ENCODE results near the gene DIP2B.
"Not testable (repeated sequence)": the region's sequence is repeated elsewhere in the genome, so short reads cannot be mapped to it uniquely, and the experiment has no call there.

DIP2B gene, protein sequence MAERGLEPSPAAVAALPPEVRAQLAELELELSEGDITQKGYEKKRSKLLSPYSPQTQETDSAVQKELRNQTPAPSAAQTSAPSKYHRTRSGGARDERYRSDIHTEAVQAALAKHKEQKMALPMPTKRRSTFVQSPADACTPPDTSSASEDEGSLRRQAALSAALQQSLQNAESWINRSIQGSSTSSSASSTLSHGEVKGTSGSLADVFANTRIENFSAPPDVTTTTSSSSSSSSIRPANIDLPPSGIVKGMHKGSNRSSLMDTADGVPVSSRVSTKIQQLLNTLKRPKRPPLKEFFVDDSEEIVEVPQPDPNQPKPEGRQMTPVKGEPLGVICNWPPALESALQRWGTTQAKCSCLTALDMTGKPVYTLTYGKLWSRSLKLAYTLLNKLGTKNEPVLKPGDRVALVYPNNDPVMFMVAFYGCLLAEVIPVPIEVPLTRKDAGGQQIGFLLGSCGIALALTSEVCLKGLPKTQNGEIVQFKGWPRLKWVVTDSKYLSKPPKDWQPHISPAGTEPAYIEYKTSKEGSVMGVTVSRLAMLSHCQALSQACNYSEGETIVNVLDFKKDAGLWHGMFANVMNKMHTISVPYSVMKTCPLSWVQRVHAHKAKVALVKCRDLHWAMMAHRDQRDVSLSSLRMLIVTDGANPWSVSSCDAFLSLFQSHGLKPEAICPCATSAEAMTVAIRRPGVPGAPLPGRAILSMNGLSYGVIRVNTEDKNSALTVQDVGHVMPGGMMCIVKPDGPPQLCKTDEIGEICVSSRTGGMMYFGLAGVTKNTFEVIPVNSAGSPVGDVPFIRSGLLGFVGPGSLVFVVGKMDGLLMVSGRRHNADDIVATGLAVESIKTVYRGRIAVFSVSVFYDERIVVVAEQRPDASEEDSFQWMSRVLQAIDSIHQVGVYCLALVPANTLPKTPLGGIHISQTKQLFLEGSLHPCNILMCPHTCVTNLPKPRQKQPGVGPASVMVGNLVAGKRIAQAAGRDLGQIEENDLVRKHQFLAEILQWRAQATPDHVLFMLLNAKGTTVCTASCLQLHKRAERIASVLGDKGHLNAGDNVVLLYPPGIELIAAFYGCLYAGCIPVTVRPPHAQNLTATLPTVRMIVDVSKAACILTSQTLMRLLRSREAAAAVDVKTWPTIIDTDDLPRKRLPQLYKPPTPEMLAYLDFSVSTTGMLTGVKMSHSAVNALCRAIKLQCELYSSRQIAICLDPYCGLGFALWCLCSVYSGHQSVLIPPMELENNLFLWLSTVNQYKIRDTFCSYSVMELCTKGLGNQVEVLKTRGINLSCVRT (N-terminal part only)

DNA sequence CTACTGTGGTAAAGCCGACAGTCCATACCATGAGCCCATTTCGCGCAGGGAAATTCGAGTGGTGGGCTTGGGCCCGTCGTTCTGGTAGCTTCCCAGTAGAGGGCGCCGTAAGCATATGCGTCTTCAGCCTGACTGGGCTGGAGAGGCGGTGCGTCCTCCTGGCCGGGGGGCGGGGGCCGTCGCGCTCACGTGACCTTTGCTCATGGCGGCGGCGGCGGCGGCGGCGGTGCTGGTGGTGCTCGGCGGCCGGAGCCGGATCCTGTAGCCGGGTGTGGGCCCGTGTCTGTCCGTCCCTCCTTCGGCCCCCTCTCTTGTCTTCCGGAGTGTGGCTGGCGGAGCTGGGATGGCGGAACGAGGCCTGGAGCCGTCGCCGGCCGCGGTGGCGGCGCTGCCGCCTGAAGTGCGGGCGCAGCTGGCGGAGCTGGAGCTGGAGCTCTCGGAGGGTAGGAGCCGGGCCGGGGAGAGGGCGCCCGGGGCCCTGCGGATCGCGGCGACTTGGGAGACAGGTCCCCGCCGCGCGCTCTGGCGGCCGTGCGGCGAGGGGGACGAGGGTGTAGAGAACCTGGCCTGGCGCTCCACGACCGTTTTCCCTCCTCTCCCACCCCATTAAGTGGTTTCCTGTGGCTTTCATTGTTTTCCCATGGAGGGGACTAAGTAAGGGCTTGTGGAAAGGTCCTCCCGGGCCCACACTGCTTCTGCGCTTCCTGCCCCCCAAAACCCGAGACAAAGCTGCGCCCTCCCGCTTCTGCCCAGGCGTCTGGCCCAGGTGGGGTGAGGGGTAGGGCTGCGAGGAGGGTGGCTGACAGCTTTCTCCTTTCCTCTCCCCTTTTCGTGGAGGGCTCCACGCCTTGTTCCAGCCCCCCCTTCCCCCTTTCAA lies at the start of gene DIP2B:
TSS of gene DIP2B (plus strand) at position 188 of the 877 bp plus-strand sequence. CDS start at position 344, 156 bp downstream.
- FAIRE-seq = no peak

DNA sequence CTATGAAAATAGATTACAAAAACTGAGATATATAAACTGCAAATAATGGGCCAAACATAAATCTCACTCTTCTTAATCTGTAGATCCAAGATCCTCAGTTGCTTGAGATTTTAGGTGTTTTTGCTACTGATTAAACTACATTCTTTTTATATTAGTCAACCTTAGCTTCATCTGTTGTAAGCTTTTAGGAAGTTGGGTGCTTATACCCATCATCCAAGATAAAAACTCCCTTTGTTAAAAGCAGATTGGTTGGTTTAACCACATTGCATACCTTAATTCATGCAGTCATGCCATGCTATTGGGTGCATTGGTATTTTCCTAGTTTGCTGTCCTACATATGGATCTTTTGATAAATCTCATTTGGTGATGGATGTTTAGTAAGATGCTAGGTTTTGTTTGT lies 46.2 kb upstream of the DIP2B start:
- no peak for FAIRE-seq

DNA sequence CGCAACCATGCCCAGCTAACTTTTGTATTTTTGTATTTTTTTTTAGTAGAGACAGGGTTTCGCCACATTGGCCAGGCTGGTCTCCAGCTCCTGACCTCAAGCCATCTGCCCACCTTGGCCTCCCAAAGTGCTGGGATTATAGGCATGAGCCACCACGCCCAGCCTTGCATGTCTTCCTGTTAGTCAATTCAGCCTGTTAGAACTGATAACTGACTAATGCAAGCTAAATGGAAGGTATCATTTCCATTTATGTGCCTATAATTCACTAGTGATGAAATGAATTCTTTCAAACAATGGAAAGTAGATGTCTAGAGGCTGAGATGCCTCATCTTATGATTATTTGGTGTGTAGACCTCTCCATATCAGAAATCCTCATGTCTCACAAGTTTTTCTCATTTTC lies 37.3 kb upstream of the DIP2B start:
- no peak for FAIRE-seq

DNA sequence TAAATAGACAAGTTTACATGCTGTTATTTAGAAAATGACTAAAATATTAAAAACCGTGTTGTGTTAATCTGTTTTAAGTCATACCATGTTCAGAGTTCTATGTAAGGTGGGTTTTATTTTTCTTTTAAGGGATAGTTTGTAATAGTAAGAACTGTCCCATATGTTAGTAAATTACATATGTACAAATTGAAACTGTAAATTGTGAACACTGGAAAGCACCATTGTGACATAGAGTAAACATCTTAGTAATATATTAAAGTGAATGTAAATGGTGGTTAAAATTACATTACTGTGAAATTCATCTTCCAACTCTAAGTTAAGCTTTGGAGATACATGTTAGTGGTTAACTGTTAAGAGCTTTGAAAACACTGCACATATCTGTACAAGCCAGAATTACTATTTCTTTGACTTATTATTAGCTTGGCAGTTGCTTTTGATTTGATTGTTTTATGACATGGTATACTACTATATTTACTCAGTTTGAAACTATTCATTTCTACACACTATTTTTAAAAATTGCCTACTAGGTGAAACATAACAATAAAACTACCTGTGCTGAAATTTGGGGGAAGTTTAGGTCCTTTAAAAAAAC lies 27.4 kb upstream of the DIP2B start:
- FAIRE-seq = no peak

DNA sequence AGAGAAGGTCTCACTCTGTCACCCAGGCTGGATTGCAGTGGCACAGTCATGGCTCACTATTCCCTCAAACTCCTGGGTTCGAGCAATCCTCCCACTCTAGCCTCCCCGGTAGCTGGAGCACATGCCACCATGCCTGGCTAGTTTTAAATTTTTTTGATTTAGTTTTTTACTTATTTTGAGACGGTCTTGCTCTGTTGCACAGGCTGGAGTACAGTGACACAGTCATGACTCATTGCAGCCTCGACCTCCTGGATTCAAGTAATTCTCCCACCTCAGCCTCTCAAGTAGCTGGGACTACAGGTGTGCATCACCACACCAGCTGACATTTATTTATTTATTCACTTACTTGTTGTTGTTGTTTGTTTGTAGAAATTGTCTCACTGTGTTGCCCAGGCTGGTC lies 22.2 kb upstream of the DIP2B start:
- FAIRE-seq = no peak

DNA sequence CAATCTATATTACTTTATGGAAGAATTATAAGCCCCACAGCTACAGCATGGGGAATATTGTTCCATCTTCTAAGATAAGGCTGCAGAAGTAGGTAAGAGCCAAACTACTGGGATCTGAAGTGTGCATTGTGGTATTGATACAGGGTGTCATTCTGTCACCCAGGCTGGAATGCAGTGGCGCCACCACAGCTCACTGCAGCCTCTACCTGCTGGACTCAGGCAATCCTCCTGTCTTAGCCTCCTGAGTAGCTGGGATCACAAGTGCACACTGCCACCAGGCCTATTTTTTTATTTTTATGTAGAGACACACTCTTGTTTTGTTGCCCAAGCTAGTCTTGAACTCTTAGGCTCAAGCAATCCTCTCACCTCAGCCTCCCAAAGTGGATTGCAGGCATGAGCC lies 21.3 kb upstream of the DIP2B start:
- no peak for FAIRE-seq

DNA sequence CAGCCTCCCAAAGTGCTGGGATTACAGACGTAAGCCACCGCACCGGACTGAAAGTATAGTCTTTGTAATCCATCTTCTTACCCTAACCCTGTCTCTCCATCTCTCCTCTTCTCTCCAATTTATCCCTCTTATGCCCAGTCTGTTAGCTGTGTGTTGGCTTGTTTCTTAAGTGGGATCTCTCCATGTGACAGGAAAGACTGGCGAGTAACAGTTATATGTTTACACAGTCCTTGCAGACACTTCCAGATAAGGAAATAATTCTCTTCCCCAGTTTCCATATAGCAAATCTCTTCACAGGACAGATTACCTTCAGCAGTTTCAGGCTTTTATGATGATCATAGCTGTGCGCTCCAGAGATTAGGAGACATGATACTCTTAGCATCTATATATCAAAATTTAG lies 16.0 kb upstream of the DIP2B start:
- no peak for FAIRE-seq

DNA sequence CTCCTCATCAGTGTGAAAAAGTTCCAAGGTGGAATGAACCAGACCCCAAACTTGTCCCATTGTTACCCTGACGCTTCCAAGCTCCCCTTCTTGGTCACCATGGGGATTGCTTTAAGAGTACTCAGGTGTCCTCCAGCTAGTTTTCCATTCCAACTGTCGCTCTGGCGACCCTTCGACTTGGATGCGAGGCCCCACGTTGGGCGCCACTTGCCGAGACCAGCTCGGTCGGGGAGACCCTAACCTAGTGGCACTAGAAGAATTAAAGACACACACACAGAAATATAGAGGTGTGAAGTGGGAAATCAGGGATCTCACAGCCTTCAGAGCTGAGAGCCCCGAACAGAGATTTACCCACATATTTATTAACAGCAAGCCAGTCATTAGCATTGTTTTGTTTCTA lies 6.7 kb upstream of the DIP2B start:
- not testable (repeated sequence) for FAIRE-seq

DNA sequence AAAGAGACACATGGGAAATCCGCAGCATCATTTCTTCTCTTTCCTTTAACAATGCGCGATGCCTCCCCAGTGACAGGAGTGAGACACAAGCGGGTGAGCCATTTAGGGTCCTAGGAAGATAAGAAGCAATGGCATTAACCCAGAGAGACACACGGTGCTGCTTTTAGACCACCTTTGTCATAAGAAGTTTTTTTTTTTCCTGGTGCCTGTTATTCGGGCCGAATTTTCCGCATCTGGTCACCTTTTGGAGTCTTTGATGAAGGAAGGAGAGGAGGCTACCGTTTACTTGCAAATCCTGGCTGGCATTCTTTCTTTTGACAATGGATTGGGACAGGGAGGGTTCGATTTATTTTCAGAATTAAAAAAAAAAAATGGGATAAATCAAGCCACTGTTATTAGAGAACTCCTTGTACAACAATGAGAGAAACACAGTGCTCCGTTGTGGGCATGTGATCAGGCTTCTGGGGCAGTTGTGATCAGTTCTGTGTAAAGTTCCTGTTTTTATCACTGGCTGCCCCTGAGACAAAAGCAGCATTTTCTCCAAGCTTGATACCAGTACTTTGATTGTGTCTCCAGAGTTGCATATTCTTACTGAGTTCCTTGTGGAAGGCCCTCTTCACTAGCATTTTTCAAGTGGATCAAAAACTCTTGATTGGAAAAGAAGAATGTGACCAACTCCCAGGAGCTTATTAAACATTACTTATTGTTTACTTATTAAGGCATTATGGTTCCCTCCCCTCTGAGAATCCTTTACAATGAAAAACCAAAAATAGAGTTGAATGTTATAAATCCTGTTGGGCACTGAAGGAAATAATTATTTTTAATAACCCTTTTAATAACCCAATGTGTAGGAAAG lies 1.1 kb downstream of the DIP2B start:
- no peak for FAIRE-seq

DNA sequence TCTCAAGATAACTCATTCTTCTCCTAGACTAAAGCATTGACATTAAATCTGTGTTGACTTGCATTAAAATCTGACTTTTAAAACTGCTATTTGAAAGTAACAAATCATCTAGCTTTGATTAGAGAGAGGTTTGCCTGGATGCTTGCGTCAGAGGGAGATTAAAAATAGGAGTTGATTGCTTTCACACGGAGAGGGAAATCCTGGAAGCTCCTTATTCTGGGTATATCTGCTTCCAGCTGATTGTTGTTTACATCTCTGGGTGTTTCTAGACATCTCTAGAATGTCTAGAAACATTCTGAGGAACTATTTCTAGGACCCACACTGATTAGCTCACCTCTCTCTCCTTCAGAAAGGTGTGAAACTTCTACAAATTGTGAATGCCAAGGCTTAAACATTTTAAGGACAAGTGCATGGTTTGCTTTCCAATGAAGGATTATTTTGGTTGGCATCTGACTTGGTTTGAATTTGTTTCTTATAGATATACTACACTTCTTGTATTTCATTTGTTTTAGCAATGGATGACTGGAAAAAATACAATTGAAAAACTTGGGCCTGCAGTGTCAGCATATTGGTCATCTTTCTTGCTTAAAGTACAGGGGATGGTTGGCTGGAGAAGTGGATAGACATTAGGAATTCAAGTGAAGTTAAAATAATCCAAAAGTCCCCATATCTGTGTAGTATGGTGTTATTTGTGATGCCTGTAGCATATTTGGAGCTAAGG lies 2.1 kb downstream of the DIP2B start:
- no peak for FAIRE-seq

DNA sequence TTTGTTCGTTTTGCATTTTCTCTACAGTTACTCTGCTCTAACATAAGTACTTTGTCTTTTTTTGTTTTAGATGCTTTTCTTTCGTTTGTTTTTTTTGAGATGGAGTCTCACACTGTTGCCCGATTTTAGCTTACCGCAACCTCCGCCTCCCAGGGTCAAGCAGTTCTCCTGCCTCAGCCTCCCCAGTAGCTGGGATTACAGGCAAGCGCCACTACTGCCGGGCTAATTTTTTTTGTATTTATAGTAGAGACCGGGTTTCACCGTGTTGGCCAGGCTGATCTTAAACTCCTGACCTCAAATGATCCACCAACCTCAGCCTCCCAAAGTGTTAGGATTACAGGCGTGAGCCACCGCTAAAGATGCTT lies 2.7 kb downstream of the DIP2B start:
- FAIRE-seq = no peak

DNA sequence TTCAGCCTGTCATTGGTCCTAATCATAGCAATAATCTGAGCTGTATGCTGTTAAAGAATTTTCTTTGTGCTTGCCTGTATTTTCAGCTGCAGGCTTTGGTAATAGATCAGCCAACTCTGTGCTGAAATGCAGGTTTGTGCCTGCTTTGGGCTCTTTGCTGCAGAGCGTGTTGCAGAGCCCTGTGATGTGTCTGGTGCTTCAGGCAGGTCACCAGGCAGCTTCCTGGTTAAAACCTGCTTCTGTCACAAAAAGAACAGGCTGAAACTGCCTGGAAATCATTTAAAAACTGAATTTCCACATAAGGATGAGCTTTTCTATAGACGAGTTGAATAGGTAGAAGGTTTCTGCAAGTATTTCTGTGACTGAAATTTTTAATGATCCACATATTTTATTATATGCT lies 3.1 kb downstream of the DIP2B start:
- FAIRE-seq = no peak

DNA sequence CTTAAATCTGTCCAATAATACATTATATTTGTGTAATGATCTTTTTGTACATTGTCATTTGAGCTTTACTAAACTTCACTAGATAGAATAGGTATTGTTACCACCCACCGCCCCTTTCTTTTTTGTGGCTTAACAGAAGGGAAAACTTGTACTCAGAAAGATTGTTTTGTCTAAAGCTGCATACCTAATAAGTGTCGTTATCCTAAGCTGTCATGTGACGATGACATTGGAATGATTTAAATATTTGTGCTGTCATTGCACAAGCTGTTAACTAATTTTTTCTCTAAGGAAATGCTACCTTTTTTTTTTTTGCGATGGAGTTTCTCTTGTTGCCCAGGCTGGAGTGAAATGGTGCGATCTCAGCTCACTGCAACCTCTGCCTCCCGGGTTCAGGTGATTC lies 3.6 kb downstream of the DIP2B start:
- FAIRE-seq = no peak

DNA sequence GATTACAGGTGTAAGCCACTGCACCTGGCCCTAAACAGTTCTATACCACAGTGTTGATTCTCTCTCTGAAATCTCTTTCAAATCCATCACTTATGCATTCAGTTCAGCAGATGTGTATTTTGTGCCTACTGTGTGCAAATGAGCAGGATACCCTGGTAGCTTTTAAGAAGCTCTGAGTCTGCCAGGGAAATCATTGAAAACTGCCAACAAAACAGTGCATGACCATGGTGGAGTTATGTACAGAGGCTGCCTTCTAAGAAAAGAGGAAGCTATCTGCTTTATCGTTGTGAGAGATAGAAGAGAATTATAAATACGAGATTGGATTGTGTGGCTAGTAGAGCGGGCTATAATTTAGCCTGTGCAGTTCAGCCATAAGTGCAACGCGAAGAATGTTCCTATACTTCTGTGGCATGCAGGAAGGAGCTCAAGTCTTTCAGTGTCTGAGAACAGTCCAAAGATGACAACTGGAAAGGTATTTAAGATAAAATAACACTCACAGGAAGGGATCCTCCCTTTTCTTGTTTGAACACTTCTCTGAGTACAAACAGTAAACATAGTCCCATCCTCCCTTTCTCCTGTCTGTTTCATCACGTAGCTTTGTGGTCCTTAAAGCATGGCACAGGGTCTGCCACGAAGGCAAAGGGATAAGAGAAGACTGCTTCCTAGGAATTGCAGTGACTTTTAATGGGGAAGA lies 4.3 kb downstream of the DIP2B start:
- no peak for FAIRE-seq

DNA sequence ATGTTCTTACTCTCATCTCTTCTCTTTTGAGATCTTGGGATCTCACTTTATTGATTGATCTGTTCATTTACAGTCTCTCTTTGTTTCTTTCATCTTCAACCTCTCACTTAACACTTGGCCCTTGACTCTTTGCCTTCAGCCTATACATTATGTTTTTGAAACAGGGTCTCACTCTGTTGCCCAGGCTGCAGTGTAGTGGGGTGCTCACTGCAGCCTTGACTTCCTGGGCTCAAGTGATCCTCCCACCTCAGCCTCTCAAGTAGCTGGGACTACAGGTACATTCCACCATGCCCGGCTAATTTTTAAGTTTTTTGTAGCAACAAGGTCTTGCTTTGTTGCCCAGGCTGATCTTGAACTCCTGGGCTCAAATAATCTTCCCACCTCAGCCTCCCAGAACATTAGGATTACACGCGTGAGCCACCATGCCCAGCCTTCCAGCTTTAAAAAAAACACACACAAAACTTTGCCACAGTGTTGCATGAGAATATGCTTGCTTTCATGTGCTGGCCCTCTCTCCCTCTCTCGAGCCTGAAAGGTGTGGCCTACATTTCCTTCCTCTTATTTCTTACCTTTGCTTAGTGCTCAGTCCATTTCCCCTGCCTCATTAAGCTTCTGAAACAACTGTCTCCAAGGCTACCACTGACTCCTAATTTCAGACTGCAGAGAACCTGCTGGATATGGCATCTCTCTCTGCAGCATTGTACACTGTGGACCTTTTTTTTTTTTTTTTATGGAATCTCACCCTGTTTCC lies 9.9 kb downstream of the DIP2B start:
- FAIRE-seq = no peak

DNA sequence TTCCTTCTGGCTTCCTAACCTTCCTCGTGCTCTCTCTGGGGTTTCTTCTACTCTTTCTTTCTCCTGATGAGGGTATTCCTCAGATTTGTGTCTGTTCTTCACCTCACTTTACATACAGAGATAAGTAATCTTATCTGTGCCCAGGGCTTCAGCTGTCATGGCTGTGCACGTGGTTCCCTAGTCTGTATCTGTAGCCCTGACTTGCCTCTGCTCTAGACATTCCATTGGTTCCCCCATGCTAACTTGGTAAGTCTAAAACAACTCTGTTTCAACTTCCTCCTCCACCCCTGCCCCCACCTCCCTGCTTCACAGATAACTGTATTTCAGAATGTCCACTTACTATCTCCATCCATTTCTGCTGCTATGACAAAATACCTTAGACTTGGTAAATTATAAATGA lies 10.8 kb downstream of the DIP2B start:
- FAIRE-seq = no peak

DNA sequence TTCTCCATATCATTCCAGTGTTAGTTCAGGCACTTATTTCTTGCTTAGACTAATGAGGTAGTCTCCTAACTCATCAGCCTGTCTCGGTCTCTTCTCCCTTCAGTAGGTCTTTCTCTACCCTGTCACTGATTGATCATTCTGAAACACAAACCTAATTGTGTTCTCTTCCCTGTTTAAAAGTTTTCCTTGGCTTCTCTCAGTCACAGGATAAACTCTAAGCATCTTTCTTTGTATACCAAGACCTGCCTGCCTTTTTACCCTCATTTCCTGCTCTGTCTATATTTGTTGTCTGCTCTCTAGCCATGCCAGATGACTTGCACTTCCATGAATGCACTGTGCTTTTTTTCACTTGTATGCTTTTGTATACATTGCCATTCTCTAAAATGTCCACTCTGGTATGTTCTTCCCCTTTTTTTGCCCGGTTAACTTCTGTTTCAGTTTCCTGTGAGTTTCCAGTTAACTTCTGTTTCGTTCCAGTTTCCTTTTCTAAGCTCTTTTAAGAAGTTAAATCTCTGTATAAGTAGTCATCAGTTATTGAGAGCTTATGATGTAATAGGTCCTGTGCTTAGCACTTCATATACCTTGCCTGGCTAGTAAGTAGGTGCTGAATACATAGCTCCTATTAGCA lies 12.8 kb downstream of the DIP2B start:
- no peak for FAIRE-seq

DNA sequence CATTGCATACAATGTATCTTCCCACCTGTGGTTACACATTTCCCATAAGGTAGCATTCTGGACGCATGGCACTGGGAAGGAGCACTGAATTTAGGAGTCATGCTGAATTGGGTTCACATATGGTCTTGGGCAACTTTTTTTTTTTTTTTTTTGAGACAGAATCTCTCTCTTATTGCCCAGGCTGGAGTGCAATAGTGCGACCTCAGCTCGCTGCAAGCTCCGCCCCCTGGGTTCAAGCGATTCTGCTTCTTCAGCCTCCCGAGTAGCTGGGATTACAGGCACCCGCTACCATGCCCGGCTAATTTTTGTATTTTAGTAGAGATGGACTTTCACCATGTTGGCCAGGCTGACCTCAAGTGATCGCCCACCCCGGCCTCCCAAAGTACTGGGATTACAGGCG lies 13.3 kb downstream of the DIP2B start:
- no peak for FAIRE-seq
